HepG2 (cell line): Measurements from ENCODE around the gene PACC1. TPM values are rescaled to one million over a fixed set of nuclear protein-coding genes. Genes with fewer than 3 reads are reported as not detected.

ENCODE experiments used
- KLF15 ChIP-seq: sonication (generic); formaldehyde crosslinking; IDR thresholded peaks from 2 replicates; pipeline ENCODE4 v1.8.1; 2023; ENCODE audit warnings: borderline replicate concordance, mild to moderate bottlenecking, inconsistent platforms, missing genetic modification reagents, mixed read lengths
- SMYD3 ChIP-seq: sonication (generic); formaldehyde crosslinking; IDR thresholded peaks from 2 replicates; pipeline ENCODE4 v1.8.1; 2023; ENCODE audit warnings: mild to moderate bottlenecking, missing genetic modification reagents
- TRIM24 ChIP-seq: sonication (generic); formaldehyde crosslinking; IDR thresholded peaks from 2 replicates; pipeline ENCODE4 v1.8.0; 2022; ENCODE audit warnings: mild to moderate bottlenecking, missing genetic modification reagents
- XBP1 ChIP-seq: sonication (generic); formaldehyde crosslinking; IDR thresholded peaks from 2 replicates; pipeline ENCODE4 v1.5.0; 2020; ENCODE audit warnings: missing genetic modification reagents
- ZNF143 ChIP-seq: sonication (generic); formaldehyde crosslinking; IDR thresholded peaks from 2 replicates; pipeline ENCODE4 v1.4.0; 2020; ENCODE audit warnings: missing genetic modification reagents
- polyA plus RNA-seq, 8 experiments: library from polyadenylated mRNA; depleted of rRNA in 3 of 8; stranded (reverse) in 7 of 8; unstranded in 1 of 8; fragments of >200 nt; fragmentation: Illumina TruSeq in 4 of 8; extraction: Trizol in 4 of 8; gene quantifications; 2 replicates each; pipeline versions ENCODE4 v1.2.1 to v1.2.3, GENCODE V29; 2011 to 2016; ENCODE audit warnings: low read depth in 4 of 8, missing spikeins in 1 of 8, mixed read lengths in 1 of 8; ENCODE audit not compliant: insufficient read depth in 1 of 8
- total RNA-seq, 5 experiments: library from RNA; depleted of rRNA; stranded (reverse); fragments of >200 nt; fragmentation: Illumina TruSeq; extraction: Trizol; gene quantifications; 2 replicates each; pipeline ENCODE4 v1.2.3, GENCODE V29; 2016; ENCODE audit warnings: low read depth in 1 of 5
- TF ChIP-seq, protein P1 (sequence below): IDR thresholded peaks from 2 replicates; pipeline ENCODE4 v1.6.1; 2018; ENCODE audit warnings: missing genetic modification reagents
- TF ChIP-seq, protein P2 (sequence below): sonication (generic); formaldehyde crosslinking; IDR thresholded peaks from 2 replicates; pipeline ENCODE4 v1.4.0; 2020; ENCODE audit warnings: missing genetic modification reagents
- TF ChIP-seq, protein P3 (sequence below): sonication (generic); formaldehyde crosslinking; IDR thresholded peaks from 2 replicates; pipeline ENCODE4 v1.5.1; 2020; ENCODE audit warnings: missing genetic modification reagents, mild to moderate bottlenecking, borderline replicate concordance
- TF ChIP-seq, protein P4 (sequence below): sonication (generic); formaldehyde crosslinking; IDR thresholded peaks from 2 replicates; pipeline ENCODE4 v1.5.1; 2020; ENCODE audit warnings: missing genetic modification reagents, mild to moderate bottlenecking, borderline replicate concordance

The PACC1 gene
- total and polyA plus RNA-seq, 2 of the 13 experiments (the other 11 are each of a cell fraction or from before 2014, with no cell fraction given): 9.4 to 10.7 TPM

DNA sequence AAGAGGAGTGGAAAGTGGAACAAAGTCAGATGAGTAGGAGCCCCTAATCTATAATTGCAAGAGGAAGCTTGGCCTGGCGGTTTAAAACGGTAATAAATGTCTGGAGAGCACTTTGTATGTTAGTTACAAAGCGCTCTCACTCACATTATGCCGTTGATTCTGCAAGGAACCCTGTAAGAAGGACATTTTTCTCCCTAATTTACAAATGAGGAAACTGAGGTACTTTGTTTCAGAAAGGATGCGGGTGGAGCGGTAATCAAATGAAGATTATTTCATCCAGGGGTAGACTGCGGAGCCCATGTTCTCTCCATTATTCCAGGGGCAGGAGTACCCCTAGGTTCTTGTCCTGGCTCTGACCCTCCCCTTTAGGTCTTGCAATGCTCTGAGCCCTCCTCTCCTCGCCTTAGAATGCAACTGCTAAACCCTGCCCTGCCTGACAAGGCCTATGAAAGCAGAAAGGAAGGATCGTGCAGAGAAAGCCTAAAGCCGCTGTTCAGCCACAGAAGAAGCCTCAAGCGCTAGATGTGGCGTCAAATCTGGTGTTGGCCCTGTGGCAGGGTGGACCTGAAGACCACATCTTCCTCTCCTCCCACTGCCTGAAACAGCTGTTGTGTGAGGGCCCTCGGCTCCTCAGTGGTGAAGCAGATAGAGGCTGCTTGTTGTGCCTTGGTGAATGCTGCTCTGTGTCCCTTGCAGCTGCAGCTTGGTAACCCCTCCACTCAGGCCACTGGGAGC, 588 bp upstream of the PACC1 start (continued):
- TF ChIP-seq KLF15 (CRISPR knock-in tag): no peak
- TF ChIP-seq ZNF143: peak; percentile 13; the same call in 1 of the 2 replicates
- TF ChIP-seq, protein P1, sequence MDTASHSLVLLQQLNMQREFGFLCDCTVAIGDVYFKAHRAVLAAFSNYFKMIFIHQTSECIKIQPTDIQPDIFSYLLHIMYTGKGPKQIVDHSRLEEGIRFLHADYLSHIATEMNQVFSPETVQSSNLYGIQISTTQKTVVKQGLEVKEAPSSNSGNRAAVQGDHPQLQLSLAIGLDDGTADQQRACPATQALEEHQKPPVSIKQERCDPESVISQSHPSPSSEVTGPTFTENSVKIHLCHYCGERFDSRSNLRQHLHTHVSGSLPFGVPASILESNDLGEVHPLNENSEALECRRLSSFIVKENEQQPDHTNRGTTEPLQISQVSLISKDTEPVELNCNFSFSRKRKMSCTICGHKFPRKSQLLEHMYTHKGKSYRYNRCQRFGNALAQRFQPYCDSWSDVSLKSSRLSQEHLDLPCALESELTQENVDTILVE (CRISPR knock-in tag): 0 out of 2 replicates have a peak, but pooled peaks have one; percentile 23
- TF ChIP-seq SMYD3 (CRISPR knock-in tag): no peak
- TF ChIP-seq, protein P2, sequence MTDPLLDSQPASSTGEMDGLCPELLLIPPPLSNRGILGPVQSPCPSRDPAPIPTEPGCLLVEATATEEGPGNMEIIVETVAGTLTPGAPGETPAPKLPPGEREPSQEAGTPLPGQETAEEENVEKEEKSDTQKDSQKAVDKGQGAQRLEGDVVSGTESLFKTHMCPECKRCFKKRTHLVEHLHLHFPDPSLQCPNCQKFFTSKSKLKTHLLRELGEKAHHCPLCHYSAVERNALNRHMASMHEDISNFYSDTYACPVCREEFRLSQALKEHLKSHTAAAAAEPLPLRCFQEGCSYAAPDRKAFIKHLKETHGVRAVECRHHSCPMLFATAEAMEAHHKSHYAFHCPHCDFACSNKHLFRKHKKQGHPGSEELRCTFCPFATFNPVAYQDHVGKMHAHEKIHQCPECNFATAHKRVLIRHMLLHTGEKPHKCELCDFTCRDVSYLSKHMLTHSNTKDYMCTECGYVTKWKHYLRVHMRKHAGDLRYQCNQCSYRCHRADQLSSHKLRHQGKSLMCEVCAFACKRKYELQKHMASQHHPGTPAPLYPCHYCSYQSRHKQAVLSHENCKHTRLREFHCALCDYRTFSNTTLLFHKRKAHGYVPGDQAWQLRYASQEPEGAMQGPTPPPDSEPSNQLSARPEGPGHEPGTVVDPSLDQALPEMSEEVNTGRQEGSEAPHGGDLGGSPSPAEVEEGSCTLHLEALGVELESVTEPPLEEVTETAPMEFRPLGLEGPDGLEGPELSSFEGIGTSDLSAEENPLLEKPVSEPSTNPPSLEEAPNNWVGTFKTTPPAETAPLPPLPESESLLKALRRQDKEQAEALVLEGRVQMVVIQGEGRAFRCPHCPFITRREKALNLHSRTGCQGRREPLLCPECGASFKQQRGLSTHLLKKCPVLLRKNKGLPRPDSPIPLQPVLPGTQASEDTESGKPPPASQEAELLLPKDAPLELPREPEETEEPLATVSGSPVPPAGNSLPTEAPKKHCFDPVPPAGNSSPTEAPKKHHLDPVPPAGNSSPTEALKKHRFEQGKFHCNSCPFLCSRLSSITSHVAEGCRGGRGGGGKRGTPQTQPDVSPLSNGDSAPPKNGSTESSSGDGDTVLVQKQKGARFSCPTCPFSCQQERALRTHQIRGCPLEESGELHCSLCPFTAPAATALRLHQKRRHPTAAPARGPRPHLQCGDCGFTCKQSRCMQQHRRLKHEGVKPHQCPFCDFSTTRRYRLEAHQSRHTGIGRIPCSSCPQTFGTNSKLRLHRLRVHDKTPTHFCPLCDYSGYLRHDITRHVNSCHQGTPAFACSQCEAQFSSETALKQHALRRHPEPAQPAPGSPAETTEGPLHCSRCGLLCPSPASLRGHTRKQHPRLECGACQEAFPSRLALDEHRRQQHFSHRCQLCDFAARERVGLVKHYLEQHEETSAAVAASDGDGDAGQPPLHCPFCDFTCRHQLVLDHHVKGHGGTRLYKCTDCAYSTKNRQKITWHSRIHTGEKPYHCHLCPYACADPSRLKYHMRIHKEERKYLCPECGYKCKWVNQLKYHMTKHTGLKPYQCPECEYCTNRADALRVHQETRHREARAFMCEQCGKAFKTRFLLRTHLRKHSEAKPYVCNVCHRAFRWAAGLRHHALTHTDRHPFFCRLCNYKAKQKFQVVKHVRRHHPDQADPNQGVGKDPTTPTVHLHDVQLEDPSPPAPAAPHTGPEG (CRISPR knock-in tag): peak; percentile 43; the same call in 1 of the 2 replicates
- TF ChIP-seq, protein P3, sequence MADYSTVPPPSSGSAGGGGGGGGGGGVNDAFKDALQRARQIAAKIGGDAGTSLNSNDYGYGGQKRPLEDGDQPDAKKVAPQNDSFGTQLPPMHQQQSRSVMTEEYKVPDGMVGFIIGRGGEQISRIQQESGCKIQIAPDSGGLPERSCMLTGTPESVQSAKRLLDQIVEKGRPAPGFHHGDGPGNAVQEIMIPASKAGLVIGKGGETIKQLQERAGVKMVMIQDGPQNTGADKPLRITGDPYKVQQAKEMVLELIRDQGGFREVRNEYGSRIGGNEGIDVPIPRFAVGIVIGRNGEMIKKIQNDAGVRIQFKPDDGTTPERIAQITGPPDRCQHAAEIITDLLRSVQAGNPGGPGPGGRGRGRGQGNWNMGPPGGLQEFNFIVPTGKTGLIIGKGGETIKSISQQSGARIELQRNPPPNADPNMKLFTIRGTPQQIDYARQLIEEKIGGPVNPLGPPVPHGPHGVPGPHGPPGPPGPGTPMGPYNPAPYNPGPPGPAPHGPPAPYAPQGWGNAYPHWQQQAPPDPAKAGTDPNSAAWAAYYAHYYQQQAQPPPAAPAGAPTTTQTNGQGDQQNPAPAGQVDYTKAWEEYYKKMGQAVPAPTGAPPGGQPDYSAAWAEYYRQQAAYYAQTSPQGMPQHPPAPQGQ (CRISPR knock-in tag): no peak
- 0 out of 2 replicates have a peak, but pooled peaks have one; percentile 13 for TF ChIP-seq XBP1
- TF ChIP-seq TRIM24: no peak
- TF ChIP-seq, protein P4, sequence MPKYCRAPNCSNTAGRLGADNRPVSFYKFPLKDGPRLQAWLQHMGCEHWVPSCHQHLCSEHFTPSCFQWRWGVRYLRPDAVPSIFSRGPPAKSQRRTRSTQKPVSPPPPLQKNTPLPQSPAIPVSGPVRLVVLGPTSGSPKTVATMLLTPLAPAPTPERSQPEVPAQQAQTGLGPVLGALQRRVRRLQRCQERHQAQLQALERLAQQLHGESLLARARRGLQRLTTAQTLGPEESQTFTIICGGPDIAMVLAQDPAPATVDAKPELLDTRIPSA: no peak
